ENCODE results near the gene AKR1C1.
"Not testable (repeated sequence)": the region's sequence is repeated elsewhere in the genome, so short reads cannot be mapped to it uniquely, and the experiment has no call there.

The AKR1C1 gene

GRCh38 chr10:5014936-5015335 is 51.7 kb downstream of the AKR1C1 start:
- TF ChIP-seq TARDBP (IDR thresholded peaks at IDR 0.05) (no peak), FOXA1 (IDR thresholded peaks at IDR 0.05) (no peak), BHLHE40 (IDR thresholded peaks at IDR 0.05; ENCODE audit: borderline replicate concordance) (no peak), FOXK2 (IDR thresholded peaks at IDR 0.05) (no peak), FOXM1 (IDR thresholded peaks at IDR 0.05; ENCODE audit: borderline replicate concordance) (no peak), HDGF (IDR thresholded peaks at IDR 0.05; ENCODE audit: borderline replicate concordance) (no peak), ZNF384 (IDR thresholded peaks at IDR 0.05) (no peak), PKNOX1 (IDR thresholded peaks at IDR 0.05) (no peak), ELF4 (IDR thresholded peaks at IDR 0.05) (no peak), L3MBTL2 (conservative IDR thresholded peaks at IDR 0.05) (no peak), ARNT (IDR thresholded peaks at IDR 0.05) (no peak), LEF1 (IDR thresholded peaks at IDR 0.05; ENCODE audit: borderline replicate concordance) (no peak)
- CTCF ChIA-PET = no interaction called here
- POLR2A ChIA-PET = no interaction called here
- DNase-seq (ENCODE audit: extremely low spot score) = no peak

DNA sequence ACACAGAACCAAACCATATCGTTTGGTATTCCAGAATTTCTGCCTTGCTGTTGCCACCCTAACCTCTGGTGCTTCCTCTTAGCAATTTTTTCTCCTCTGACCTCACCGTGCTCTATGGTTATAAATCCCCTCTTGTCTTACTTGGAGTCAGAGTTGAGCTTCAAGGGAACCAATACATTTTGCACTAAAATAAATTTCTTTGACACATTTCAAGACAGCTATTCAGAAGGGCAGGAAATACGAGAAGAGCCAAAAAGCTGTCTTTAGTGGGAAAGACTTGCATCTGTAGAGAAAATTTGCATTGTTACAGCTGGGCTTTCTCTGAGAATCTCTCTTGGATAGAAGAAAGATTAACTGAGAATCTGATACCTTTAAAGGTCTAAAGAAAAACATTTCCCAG is 54.9 kb downstream of the AKR1C1 start:
- TF ChIP-seq CTBP1 (IDR thresholded peaks at IDR 0.05; ENCODE audit: borderline replicate concordance) (no peak), ZNF384 (IDR thresholded peaks at IDR 0.05) (no peak), FOXK2 (IDR thresholded peaks at IDR 0.05) (no peak), FOXM1 (IDR thresholded peaks at IDR 0.05; ENCODE audit: borderline replicate concordance) (no peak), NFRKB (IDR thresholded peaks at IDR 0.05) (no peak), TARDBP (IDR thresholded peaks at IDR 0.05) (no peak), ARNT (IDR thresholded peaks at IDR 0.05) (no peak), SUZ12 (IDR thresholded peaks at IDR 0.05) (no peak), L3MBTL2 (conservative IDR thresholded peaks at IDR 0.05) (no peak), HDGF (IDR thresholded peaks at IDR 0.05; ENCODE audit: borderline replicate concordance) (no peak), SP1 (IDR thresholded peaks at IDR 0.05) (no peak), BHLHE40 (IDR thresholded peaks at IDR 0.05; ENCODE audit: borderline replicate concordance) (no peak), FOXA1 (IDR thresholded peaks at IDR 0.05) (no peak), LEF1 (IDR thresholded peaks at IDR 0.05; ENCODE audit: borderline replicate concordance) (no peak)
- no peak for DNase-seq (ENCODE audit: extremely low spot score)
- POLR2A ChIA-PET = no interaction called here
- CTCF ChIA-PET = no interaction called here

GRCh38 chr10:5018671-5019277 is 55.6 kb downstream of the AKR1C1 start:
- DNase-seq (ENCODE audit: extremely low spot score); CTCF ChIA-PET; POLR2A ChIA-PET: not testable (repeated sequence)

DNA sequence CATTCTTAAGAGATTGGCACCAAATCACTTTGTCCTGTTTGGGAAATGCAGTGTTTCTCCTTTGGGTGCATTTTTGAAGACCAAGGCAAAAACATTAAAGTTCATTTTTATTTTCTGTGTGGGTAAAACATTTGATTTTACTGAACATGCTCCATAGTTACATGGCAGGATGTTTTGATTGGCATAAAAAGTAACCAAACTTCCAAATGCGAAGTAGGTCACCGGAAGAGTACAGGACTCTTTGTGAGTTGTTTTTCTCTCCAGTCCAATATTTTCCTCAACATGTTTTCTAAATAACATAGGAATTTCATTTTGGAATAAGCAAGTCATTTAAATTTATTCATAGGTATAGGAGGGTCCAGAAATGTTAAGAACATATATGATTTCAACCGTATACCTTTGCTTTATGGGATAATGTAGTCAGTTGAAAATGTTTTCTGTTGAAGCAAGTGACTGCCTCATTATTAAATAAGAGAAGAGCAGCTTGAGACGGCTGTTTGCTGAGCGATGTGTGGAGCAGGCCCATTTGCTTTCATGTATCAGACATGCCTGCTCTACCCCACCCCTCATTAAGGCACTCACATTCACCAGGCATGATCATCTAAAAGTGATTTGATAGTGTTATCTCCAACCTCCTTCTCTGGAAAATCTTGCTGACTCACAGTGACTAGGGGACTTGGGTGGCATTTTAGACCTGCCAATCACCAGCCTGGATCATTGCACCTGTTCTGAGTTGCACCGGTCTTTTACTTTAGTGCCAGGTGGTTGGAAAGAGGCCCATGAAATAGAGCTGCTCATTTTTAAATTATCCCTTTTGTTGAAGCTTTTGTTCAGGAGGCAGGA is 56.8 kb downstream of the AKR1C1 start:
- CTCF ChIA-PET; POLR2A ChIA-PET; DNase-seq (ENCODE audit: extremely low spot score): not testable (repeated sequence)

DNA sequence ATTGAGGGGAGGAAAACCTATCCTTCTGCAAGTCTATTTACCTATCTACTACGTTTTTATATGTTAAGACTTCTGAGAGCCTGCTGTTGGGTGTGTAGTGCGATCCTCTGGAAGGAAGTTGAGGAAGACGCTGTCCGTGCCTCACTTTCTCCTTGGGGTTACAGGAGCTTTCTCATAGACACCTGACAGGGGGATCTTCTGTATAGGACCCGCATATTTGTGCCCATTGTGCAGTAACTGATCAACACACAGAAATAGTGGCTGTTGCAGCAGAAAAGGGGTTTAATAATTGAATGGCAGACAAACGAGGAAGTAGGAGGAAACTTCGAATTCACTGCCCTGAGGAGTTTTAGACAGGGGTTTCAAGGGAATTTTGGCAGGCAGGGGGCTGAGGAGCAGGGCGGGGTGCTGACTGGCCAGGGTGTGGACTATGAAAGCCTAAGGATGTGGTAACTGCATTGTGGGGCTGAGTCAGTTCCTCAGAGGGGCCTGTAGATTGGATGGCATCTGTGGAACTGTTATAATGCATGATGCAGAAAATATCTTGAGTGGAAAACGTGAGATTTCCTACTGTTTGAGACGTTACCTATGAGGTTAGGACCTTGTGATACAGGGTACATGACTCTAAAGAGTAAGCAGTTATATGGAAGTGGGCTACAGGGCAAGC is 58.5 kb downstream of the AKR1C1 start:
- CTCF ChIA-PET; POLR2A ChIA-PET; DNase-seq (ENCODE audit: extremely low spot score): not testable (repeated sequence)

GRCh38 chr10:5023177-5023805 is 60.1 kb downstream of the AKR1C1 start:
- TF ChIP-seq PKNOX1 (IDR thresholded peaks at IDR 0.05) (no peak), BHLHE40 (IDR thresholded peaks at IDR 0.05; ENCODE audit: borderline replicate concordance) (no peak), FOXA1 (IDR thresholded peaks at IDR 0.05) (no peak), SP1 (IDR thresholded peaks at IDR 0.05) (no peak)
- POLR2A ChIA-PET = no interaction called here
- DNase-seq (ENCODE audit: extremely low spot score) = no peak
- CTCF ChIA-PET = no interaction called here

- DNase-seq (ENCODE audit: extremely low spot score); POLR2A ChIA-PET; CTCF ChIA-PET: not testable (repeated sequence)
Observed at GRCh38 chr10:5025461-5025881, 62.3 kb downstream of the AKR1C1 start.

DNA sequence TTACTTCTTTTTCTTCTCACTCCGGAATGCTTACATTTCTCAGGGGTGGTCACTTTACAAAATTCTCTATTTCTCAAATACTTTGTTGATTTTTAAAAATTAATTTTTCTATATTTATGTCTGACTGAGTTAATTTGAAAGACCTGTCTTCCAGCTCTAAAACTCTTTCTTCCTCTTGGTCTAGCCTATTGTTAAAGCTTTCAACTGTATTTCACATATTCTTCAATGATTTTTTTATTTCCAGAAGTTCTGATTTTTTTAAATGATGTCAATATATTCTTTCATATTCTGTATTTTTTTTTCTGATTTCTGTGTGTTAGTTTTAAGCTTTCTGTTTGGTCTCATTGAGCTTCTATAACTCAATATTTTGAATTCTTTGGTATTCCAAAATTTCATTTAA is 67.8 kb downstream of the AKR1C1 start:
- DNase-seq (ENCODE audit: extremely low spot score) = no peak
- no peak for TF ChIP-seq FOXK2 (IDR thresholded peaks at IDR 0.05)
- TF ChIP-seq NFRKB (IDR thresholded peaks at IDR 0.05) = no peak
- no peak for TF ChIP-seq LEF1 (IDR thresholded peaks at IDR 0.05; ENCODE audit: borderline replicate concordance)
- TF ChIP-seq PKNOX1 (IDR thresholded peaks at IDR 0.05) = no peak
- TF ChIP-seq ZNF384 (IDR thresholded peaks at IDR 0.05) = no peak
- TF ChIP-seq BHLHE40 (IDR thresholded peaks at IDR 0.05; ENCODE audit: borderline replicate concordance) = no peak
- TF ChIP-seq FOXA1 (IDR thresholded peaks at IDR 0.05) = no peak
- ChIA-PET CTCF (no interaction called here), POLR2A (no interaction called here)

DNA sequence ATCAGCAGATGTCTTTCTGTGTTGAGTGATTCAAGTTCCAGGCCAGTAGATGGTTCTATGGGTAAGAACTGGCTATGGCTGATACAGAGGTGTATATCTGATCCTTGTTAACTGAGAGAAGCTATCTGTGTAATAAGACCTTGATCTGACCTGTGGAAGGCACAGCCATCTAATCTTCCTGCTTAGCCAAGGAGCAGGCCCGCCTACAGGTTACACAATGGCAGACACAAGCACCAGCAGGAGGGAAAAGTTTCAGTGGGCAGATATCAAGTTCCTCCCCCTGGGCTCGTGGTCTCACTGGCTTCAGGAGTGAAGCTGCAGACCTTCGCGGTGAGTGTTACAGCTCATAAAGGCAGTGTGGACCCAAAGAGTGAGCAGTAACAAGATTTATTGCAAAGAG is 68.4 kb downstream of the AKR1C1 start:
- CTCF ChIA-PET; DNase-seq (ENCODE audit: extremely low spot score); POLR2A ChIA-PET: not testable (repeated sequence)

- CTCF ChIA-PET; POLR2A ChIA-PET; DNase-seq (ENCODE audit: extremely low spot score): not testable (repeated sequence)
Observed at GRCh38 chr10:5032444-5032843, 69.2 kb downstream of the AKR1C1 start.

All from HEK293T (cell line).